ENCODE data around the gene TAS1R3. TPM values are rescaled to one million over a fixed set of nuclear protein-coding genes. Genes with fewer than 3 reads are reported as not detected.

TAS1R3 gene
- total RNA-seq, 1 experiment from 2014 or later = 0.07 TPM

DNA sequence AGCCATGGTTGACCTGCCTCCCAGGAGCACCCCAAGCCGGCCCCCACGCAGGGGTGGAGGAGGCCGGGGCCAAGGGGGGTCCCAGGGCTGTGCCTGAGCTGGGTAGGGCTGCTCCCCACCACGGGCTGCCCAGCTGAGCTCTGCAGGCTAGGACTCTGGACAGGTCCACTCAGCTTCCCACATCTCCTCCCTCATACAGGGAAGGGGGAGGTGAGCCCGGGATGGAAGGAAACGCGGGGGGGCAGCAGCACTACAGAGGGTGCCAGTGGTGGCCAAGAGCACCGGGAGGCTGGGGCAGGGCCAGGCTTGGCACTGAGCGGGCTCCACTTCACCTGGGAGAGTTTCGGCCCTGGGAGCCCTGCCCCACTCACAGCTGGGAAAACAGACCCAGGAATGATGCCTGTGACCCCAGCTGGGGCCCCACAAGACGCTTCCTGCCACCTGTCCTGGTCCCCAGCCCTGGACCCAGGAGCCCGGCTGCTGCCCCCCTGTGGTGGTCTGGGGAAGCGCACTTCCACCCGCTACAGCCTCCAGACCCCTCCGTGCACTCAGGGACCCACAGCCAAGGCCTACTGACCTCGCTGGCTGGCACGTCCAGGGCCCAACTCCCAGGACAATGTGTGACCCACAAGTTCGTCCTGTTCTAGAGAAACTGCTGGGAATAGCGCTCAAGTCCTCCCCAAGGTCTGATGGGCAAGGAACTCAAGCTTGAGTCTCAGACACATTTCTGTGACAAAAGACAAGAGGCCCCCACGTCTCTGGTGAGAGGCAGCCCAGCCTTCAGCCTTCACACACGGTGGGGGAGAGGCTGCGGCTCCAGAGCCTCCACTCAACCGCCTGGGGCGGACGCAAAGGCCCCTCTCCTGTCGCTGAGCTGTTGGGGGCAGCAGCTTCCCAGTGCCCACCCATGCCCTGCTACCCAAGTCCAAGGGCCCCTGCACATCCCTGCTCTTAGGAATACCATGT, 40.9 kb downstream of the TAS1R3 start:
- no TSS peak for BruUV-seq (replicated peaks)
- Histone ChIP-seq H3K27me3 (ENCODE audit: insufficient read depth, low read length) (no peaks in the 10 kb centered on the region), H3K36me3 (ENCODE audit: control insufficient read depth in 1 of 2, insufficient read depth in 2 of 2, low read length in 2 of 2) (peaks cover 0 to 11% of the 10 kb centered on the region in 2 experiments; a peak in 1 of 4 replicates), H3K4me1 (ENCODE audit: control insufficient read depth in 1 of 2, insufficient read depth in 2 of 2, low read length in 2 of 2) (peaks cover 14 to 33% of the 10 kb centered on the region in 2 experiments), H3K9me2 (ENCODE audit: insufficient read depth) (no peaks in the 10 kb centered on the region), H3K27ac (ENCODE audit: low read depth, low read length) (peak overlapping the region; percentile 27; the same call in 1 of the 2 replicates), H2AFZ (ENCODE audit: low read depth, low read length, poor library complexity, severe bottlenecking) (no peak overlapping the region), H3K4me2 (ENCODE audit: low read length) (peak overlapping the region; percentile 8), H4K20me1 (ENCODE audit: insufficient read depth) (no peaks in the 10 kb centered on the region), H3K9ac (ENCODE audit: low read length) (no peak overlapping the region), H3K4me3 (replicated peaks in 1 of 2; ENCODE audit: low read depth in 1 of 2, low read length in 2 of 2) (no peak overlapping the region), H3K79me2 (ENCODE audit: insufficient read depth, low read length) (peaks cover 29% of the 10 kb centered on the region), H3K9me3 (ENCODE audit: control insufficient read depth in 1 of 2, insufficient read depth in 1 of 2, low read depth in 1 of 2, low read length in 2 of 2) (peaks cover 0 to 4% of the 10 kb centered on the region in 2 experiments; a peak in 1 of 4 replicates)
- ATAC-seq = peak; percentile 52
- intact Hi-C loops (cut with micrococcal nuclease) = no loop called here
- ChIA-PET RAD21 (ENCODE audit: low non-redundant PET in 1 of 2, low total read pairs in 2 of 2, uncharacterized antibody in 2 of 2, unreplicated experiment in 2 of 2) (interaction anchor here in 1 of 2 experiments (1.1 kb wide), 1 partner anchor 12 kb away, joined by 3 read pairs; no protein-coding TSS in a partner anchor), POLR2A (interaction anchor here (0.5 to 1.1 kb wide), 2 partner anchors 24 to 71 kb away, joined by 3 read pairs; no protein-coding TSS in a partner anchor), CTCF (interaction anchor here (0.6 kb wide), 1 partner anchor 134 kb away, joined by 3 read pairs; no protein-coding TSS in a partner anchor)
- DNase-seq (ENCODE audit: low read depth, low spot score) = no peak
- TF ChIP-seq CEBPB (IDR thresholded peaks at IDR 0.05; ENCODE audit: low read depth) (no peak), SIN3A (IDR thresholded peaks at IDR 0.05; ENCODE audit: low read depth) (no peak), YY1 (IDR thresholded peaks at IDR 0.05; ENCODE audit: extremely low read depth, insufficient replicate concordance, low read depth, low read length) (no peak), RAD21 (IDR thresholded peaks at IDR 0.05; ENCODE audit: low read depth) (peak; percentile 80), POLR2A (IDR thresholded peaks at IDR 0.05; ENCODE audit: borderline replicate concordance, extremely low read depth, insufficient read depth, insufficient read length) (no peak), FOSL1 (IDR thresholded peaks at IDR 0.05; ENCODE audit: low read depth) (no peak), CBX3 (IDR thresholded peaks at IDR 0.05; ENCODE audit: low read depth) (no peak), EZH2 (IDR thresholded peaks at IDR 0.05) (no peak), ZFX (IDR thresholded peaks at IDR 0.05) (no peak), SRF (IDR thresholded peaks at IDR 0.05; ENCODE audit: low read depth) (no peak), ELF1 (IDR thresholded peaks at IDR 0.05; ENCODE audit: borderline replicate concordance, low read depth) (no peak), ZNF274 (IDR thresholded peaks at IDR 0.05; ENCODE audit: low read depth, low read length) (no peak), TCF7L2 (IDR thresholded peaks at IDR 0.05; ENCODE audit: borderline replicate concordance, extremely low read depth, insufficient read depth, insufficient read length) (no peak), JUND (IDR thresholded peaks at IDR 0.05) (no peak), POLR2AphosphoS5 (IDR thresholded peaks at IDR 0.05; ENCODE audit: low read depth, low read length) (peak; percentile 22; the same call in 1 of the 2 replicates)
- TF ChIP-seq, protein P1, sequence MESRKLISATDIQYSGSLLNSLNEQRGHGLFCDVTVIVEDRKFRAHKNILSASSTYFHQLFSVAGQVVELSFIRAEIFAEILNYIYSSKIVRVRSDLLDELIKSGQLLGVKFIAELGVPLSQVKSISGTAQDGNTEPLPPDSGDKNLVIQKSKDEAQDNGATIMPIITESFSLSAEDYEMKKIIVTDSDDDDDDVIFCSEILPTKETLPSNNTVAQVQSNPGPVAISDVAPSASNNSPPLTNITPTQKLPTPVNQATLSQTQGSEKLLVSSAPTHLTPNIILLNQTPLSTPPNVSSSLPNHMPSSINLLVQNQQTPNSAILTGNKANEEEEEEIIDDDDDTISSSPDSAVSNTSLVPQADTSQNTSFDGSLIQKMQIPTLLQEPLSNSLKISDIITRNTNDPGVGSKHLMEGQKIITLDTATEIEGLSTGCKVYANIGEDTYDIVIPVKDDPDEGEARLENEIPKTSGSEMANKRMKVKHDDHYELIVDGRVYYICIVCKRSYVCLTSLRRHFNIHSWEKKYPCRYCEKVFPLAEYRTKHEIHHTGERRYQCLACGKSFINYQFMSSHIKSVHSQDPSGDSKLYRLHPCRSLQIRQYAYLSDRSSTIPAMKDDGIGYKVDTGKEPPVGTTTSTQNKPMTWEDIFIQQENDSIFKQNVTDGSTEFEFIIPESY (IDR thresholded peaks at IDR 0.05; ENCODE audit: extremely low read depth, insufficient replicate concordance, low read length) = no peak
- TF ChIP-seq, protein P2, sequence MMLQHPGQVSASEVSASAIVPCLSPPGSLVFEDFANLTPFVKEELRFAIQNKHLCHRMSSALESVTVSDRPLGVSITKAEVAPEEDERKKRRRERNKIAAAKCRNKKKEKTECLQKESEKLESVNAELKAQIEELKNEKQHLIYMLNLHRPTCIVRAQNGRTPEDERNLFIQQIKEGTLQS (IDR thresholded peaks at IDR 0.05) = no peak
- TF ChIP-seq, protein P3, sequence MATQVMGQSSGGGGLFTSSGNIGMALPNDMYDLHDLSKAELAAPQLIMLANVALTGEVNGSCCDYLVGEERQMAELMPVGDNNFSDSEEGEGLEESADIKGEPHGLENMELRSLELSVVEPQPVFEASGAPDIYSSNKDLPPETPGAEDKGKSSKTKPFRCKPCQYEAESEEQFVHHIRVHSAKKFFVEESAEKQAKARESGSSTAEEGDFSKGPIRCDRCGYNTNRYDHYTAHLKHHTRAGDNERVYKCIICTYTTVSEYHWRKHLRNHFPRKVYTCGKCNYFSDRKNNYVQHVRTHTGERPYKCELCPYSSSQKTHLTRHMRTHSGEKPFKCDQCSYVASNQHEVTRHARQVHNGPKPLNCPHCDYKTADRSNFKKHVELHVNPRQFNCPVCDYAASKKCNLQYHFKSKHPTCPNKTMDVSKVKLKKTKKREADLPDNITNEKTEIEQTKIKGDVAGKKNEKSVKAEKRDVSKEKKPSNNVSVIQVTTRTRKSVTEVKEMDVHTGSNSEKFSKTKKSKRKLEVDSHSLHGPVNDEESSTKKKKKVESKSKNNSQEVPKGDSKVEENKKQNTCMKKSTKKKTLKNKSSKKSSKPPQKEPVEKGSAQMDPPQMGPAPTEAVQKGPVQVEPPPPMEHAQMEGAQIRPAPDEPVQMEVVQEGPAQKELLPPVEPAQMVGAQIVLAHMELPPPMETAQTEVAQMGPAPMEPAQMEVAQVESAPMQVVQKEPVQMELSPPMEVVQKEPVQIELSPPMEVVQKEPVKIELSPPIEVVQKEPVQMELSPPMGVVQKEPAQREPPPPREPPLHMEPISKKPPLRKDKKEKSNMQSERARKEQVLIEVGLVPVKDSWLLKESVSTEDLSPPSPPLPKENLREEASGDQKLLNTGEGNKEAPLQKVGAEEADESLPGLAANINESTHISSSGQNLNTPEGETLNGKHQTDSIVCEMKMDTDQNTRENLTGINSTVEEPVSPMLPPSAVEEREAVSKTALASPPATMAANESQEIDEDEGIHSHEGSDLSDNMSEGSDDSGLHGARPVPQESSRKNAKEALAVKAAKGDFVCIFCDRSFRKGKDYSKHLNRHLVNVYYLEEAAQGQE (IDR thresholded peaks at IDR 0.05; ENCODE audit: low read depth) = no peak
- TF ChIP-seq, protein P4, sequence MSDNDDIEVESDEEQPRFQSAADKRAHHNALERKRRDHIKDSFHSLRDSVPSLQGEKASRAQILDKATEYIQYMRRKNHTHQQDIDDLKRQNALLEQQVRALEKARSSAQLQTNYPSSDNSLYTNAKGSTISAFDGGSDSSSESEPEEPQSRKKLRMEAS (IDR thresholded peaks at IDR 0.05) = no peak

Data from HCT116 (cell line).